CD4-positive, alpha-beta T cell treated with Interleukin-6 at 100 ng/mL for 8 hours (primary cell): ENCODE results near the gene AXIN1.
"Not testable (repeated sequence)": the region's sequence is repeated elsewhere in the genome, so short reads cannot be mapped to it uniquely, and the experiment has no call there.

Experiments
- DNase-seq: peaks from one replicate; pipeline ENCODE4 v3.0.0-alpha.2; 2020; ENCODE audit warnings: mixed read lengths, low spot score

AXIN1 gene

DNA sequence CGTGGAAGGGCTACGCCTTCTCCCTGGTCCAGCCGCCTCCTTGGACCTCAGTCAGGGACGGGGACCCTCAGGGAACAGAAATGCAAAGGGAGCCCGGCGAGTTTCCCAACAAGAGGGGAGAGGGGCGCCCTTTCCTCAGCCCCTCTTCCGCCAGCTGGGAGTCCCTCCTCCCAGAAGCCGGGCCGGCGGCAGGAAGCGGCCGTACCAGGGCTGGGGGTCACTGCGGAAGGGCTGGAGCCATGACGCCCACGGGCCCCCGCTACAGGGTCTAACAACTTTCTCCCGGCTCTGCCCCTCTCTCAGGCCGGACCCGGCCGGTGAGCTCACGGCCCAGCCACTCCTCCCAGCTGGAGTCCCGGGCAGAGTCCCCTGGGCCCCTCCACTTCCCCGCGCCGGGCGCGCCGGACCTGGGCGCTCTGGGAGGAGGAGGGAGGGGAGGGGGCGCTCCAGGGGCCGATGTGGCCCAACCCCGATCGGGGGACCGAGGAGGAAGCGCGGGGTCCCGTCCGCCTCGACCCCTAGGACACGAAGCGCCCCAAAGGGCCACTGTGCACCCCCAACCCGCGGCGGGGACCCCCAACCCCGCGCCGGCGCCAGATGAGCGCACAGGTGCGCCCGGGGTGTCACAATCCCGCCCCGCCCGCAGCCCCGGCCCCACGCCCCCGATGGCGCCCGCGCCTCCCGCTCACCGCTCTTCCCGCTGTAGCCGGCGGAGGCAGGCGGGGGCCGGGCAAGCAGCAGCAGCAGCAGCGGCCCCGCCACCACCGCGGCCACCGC, 28.7 kb upstream of the AXIN1 start:
- DNase-seq: no peak

GRCh38 chr16:380762-381011, 28.2 kb upstream of the AXIN1 start:
- DNase-seq: no peak

DNA sequence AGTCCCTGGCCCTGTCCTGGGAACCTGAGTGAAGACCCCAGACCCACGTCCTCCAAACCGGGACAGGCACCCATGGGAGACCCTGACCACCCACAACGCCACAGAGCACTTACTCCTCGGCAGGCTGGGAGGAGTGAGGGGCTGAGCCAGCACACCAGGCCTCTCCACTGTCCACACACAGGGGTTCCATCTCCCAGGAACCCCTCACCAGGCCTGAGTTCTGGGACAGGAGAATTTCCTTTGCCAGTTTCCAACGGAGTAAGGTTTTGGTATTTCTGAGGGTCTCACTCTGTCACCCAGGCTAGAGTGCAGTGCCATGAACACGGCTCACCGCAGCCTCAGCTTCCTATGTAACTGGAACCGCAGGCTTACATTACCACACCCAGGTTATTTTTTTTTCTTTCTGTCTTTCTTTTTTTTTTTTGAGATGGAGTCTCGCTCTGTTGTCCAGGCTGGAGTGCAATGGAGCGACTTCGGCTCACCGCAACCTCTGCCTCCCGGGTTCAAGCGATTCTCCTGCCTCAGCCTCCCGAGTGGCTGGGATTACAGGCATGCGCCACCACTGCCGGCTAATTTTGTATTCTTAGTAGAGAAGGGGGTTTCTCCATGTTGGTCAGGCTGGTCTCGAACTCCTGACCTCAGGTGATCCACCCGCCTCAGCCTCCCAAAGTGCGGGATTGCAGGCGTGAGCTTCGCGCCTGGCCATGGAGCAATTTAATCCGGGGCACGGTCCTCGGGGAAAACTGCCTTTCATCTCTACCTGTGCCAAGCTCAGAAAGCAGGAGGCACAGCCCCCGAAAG, 27.6 kb upstream of the AXIN1 start:
- DNase-seq: no peak

DNA sequence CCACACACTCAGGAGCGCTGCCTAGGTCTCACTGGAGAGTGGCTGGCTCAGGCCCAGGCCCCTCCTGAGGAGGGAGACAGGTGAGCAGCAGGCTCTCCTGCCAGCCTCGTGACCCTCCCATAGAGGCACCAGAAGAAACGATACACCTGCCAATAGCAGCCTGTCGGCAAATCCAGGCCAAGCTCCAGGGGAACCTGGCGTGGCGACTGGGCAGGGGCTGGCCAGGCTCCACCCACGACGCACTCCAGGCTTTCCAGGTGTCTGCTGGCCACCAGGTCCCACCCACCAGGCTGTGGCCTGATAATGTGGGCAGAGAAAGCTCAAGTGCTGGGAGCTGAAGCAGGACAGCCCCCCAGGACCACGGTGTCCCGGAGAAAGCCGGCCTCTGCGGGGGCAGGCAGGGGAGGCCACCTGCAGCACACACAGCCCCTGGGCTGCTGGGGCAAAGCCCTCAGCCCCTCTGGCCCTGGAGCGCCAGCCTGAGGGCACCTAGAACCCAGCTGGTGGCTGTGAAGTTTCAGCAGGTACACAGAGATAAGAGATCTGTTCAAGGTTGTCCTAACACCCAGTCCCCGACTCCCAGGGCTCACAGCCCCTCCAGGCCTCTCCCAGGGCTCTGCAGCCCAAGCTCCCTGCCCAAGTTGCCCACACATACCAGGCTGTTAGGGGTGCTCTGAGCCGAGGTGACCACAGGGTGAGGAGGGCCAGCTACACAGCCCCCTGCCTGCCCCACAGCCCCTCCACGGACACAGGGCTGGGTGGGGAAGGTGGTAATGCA, 26.8 kb upstream of the AXIN1 start:
- no peak for DNase-seq

- DNase-seq: no peak
These were observed 26.3 kb upstream of the AXIN1 start for GRCh38 chr16:378821-379182.

GRCh38 chr16:378113-378820, 25.7 kb upstream of the AXIN1 start:
- not testable (repeated sequence) for DNase-seq

DNA sequence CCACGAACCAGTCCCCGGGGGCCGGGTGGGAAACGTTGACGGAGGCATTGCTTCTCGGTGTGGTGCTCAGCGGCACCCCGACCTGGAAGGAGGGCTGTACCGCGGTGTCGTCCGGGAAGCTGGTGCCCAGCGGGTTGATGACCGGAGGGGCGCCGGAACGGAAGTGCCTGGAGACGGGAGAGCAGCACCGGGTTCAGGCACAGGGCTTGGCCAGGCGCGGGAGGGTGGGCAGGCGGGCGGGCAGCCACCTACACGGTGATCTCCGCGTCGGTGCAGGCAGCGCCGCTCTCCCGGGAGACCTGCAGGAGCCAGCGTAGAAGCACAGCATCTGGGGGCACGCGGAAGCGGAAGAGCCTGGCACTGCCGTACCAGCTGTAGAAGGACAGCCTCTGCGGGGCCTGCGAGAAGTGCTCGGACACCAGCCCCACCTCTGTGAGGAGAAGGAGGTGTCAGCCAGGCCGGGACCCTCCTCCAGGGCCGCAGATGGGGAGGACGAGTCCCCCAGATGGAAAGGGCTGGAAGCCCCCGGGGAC, 25.0 kb upstream of the AXIN1 start:
- DNase-seq: no peak

- no peak for DNase-seq
These were observed 24.4 kb upstream of the AXIN1 start for GRCh38 chr16:376817-377418.

DNA sequence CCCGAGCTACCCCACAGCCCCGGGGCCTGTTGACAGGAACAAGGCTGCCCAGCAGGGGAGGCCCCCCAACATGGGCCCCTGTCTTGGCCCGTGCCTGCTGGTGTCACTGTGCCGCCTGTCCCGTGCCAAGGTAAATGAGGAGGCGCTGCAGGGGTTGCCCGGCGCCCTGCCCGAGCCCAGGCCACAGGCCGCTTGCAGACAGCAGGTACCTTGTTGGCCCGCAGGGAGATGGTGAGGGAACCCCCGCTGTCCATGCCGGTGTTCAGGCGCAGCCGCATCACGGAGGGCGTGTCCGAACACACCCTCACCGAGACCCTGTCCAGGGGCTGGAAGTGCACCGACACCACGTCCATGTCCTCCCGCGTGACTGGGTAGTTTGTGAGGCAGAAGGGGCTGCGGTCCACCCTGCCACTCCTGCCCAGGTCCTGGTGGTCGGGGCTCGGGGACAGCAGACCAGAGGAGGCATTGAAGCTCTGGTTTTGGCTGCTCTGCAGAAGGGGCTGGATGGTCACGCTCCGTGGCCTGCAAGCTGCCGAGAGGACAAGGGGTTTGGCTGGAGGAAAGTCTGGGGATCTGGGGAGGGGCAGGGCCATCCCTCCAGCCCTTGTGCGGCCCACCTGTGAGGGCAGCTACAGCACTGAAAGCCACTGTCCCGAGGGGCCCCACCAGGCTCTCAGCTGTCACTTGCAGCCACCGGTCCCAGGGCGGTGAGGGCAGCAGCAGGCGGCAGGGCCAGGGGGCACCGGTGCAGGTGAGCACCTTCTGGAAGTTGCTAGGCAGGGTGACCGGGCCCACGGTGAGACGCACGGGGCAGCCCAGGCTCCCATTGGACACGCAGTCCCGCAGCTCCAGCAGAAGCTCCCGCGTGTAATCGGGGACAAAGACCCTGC, 23.6 kb upstream of the AXIN1 start:
- no peak for DNase-seq

- DNase-seq: no peak
These were observed 22.7 kb upstream of the AXIN1 start for GRCh38 chr16:375212-375611.

DNA sequence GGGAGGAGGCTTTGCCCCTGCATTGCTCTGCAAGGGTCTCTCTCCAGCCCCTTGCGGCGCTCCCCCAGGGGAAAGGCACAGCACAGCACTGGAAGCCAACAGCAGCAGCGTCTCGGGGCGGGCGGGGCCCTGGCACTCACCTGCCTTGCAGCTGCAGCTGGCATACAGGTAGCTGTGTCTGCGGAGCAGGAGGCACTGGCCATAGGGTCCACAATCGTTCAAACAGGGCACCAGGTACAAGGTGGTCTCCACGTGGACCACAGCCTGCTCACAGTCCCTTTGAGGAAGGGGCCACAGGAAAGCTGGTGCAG, 22.0 kb upstream of the AXIN1 start:
- no peak for DNase-seq

GRCh38 chr16:373848-374615, 21.5 kb upstream of the AXIN1 start:
- DNase-seq: no peak

DNA sequence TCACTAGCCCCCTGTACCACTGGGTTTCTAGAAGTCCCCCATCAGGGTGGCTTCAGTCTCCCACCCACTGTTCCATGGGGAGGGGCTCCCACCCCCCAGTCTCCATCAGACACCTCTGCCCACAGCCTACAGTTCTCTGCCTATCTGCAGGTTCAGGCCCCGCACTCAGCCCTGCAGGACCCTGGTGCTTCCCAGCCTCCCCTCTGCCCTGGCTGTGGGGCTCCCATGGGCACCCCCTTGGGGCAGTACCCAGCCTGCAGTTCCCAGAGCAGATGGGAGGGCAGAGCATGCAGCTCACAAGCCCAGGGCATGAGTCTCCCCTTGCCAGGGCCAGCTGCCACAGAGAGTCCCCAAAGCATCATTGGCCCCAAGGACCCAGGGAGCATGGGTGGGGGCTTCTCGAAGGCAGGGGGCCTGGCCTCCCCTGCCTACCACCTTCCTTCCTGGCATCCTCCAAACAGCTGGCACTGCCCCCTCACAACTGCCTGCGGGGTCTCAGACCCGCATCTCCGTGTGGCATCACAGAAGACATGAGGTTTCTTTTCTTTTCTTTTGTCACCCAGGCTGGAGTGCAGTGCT, 20.6 kb upstream of the AXIN1 start:
- no peak for DNase-seq

- no peak for DNase-seq
These were observed 19.9 kb upstream of the AXIN1 start for GRCh38 chr16:372302-372983.

DNA sequence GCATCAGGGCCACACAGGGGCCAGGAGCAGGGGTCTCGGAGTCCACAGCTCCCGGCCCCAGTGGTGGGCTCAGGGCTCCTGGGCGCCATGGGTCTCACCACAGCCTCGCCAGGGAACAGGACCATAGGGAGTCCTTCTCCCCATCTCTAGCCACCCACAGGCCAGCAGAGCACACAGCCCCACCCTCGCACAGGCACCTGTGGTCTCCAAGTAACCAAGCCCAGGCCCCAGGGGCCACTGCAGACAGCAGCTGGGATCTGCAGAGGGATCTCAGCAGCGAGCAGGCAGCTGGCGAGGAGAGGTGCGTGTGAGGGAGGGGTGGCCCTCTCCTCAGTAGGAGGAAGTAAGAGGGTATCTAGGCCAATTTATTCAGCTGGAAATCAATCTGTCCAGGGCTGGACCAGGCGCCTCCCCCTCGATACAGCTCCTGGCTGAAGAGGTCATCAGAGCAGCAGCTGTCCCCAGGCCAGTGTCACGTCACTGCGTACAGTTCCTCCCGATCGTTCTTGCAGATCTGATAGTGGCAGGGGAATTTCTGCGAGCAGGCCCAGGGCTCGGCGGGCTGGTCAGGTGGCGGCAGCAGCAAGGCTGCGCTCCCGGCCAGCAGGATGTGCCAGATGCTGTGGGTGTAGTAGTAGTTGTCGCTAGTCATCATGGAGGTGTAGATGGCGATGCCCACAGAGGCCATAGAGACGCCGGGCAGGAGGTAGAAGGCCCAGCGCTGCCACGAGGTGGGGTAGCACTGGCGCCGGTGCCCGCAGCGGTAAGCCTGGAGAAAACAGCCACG, 19.2 kb upstream of the AXIN1 start:
- DNase-seq: no peak

DNA sequence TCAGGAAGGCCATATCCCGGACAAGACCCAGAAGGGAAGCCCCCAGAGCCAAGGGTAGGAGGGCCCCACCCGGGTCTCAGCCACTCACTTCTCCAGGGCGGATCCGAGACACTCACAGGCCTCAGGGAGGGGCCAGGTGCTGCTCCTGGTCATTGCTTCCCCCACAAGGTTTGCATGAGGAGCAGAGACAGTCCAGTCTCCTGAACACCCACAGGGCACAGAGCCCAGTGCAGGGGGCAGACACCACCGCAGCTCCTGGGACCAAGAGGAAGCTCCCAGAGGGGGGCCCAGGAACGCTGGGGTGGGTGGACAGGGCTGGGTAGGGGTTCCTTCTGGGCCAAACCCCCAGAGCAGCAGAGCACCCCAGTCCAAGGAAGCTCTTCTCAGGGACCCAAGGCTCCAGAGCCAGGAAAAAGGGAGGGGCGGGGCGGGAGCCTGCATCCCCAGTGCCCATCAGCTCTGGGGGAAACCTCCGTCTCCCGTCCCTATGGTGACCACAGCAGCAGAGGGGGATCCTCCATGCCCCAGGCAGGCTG, 18.5 kb upstream of the AXIN1 start:
- DNase-seq: no peak

DNA sequence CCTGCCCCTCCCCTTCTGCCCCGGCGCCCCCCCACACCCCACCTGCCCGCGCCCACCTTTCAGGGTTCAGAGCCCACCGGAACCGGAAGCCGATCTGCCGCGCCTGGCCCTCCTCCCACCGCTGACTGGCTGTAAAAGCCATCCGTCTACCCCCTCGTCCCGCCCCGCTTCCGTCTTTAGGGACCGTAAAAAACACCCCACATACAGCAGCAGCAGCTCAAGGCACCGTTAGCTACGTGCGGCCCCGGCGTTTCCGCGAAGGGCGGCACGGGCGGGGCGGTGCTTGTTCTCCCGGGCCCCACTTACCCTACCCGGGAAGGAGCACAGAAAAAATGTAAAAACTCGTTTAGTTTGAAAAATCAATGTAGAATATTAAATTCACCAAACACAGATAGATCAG, 17.9 kb upstream of the AXIN1 start, which contains the start of gene MRPL28:
Gene MRPL28, minus strand, starts transcription at position 96 of the 400 bp plus-strand sequence. CDS start 320 bp downstream, outside the sequence.
- peak; percentile 93 for DNase-seq

DNA sequence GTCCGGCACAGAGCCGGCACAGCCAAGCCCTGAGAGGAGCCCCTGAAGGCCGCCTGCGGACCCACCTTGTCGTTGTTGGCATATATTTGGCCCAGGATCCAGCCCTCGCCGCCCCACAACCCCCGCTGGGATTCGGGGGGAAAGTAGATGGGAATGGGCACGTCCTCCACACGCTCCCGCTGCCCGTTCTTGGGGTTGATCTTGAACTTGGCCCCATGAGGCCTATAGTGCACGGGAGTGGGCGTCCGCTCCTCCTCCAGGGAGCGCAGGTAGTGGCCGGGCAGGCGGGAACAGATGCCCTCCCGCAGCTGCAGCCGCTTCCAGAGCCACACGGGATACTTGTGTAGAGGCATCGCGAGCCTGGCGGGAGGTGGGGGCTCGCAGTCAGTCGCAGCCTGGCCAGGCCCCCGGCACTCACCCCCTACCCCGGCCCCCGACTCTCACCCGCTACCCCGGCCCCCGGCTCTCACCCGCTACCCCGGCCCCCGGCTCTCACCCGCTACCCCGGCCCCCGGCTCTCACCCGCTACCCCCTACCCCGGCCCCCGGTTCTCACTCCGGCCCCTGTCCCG, 17.4 kb upstream of the AXIN1 start:
- DNase-seq: no peak
